Erythroblast (primary cell): ENCODE data around the gene DPP3.
"Not testable (repeated sequence)": the region's sequence is repeated elsewhere in the genome, so short reads cannot be mapped to it uniquely, and the experiment has no call there.

Experiments used
- GATA1 ChIP-seq: IDR thresholded peaks from 2 replicates; pipeline ENCODE4 v1.6.1; 2011; ENCODE audit warnings: low read depth, mild to moderate bottlenecking, control low read depth, low read length, moderate library complexity
- POLR2A ChIP-seq: IDR thresholded peaks from 2 replicates; pipeline ENCODE4 v1.6.1; 2011; ENCODE audit warnings: mild to moderate bottlenecking, low read length

GRCh38 chr11:66544952-66545351 lies 64.7 kb downstream of the DPP3 start:
- TF ChIP-seq POLR2A, GATA1: not testable (repeated sequence)
